Lung (tissue), 12 donors: ENCODE measurements around the gene R3HCC1L. TPM values are rescaled to one million over a fixed set of nuclear protein-coding genes. Genes with fewer than 3 reads are reported as not detected.

Source experiments
- ATAC-seq: fragments of 200-7000 bp; cut with Tn5 transposase; one replicate; pipeline ENCODE4 v1.9.1; 2020; ENCODE audit warnings: moderate number of reproducible peaks; ENCODE audit not compliant: insufficient read depth, low FRiP score
- DNase-seq, 3 donors: peaks; one replicate each; pipeline ENCODE4 v3.0.0-alpha.2; 2013 to 2017
- H3K27ac ChIP-seq, 2 donors: one replicate each; pipeline ENCODE4 v1.5.1; 2013; ENCODE audit warnings: mild to moderate bottlenecking in 2 of 2, moderate library complexity in 2 of 2, control low read depth in 1 of 2, inconsistent platforms in 1 of 2, low read depth in 1 of 2, low read length in 1 of 2
- H3K27me3 ChIP-seq, 3 donors: one replicate each; pipeline ENCODE4 v1.5.1; 2013; ENCODE audit warnings: low read length in 2 of 3; ENCODE audit not compliant: control insufficient read depth in 3 of 3, insufficient read depth in 3 of 3
- H3K36me3 ChIP-seq, 4 donors: one replicate each; pipeline ENCODE4 v1.5.1; 2013; ENCODE audit warnings: low read length in 4 of 4, mild to moderate bottlenecking in 1 of 4, moderate library complexity in 1 of 4; ENCODE audit not compliant: control insufficient read depth in 4 of 4, insufficient read depth in 4 of 4
- H3K4me1 ChIP-seq, 5 donors: one replicate each; pipeline ENCODE4 v1.5.1; 2013; ENCODE audit warnings: low read length in 5 of 5, mild to moderate bottlenecking in 2 of 5, moderate library complexity in 1 of 5; ENCODE audit not compliant: control insufficient read depth in 5 of 5, insufficient read depth in 5 of 5
- H3K4me3 ChIP-seq: one replicate; pipeline ENCODE4 v1.5.1; 2013; ENCODE audit warnings: mild to moderate bottlenecking, control low read depth, moderate library complexity
- H3K9ac ChIP-seq, 2 donors: one replicate each; pipeline ENCODE4 v1.5.1; 2013; ENCODE audit warnings: low read length in 2 of 2, control low read depth in 1 of 2; ENCODE audit not compliant: insufficient read depth in 1 of 2
- H3K9me3 ChIP-seq, 4 donors: one replicate each; pipeline ENCODE4 v1.5.1; 2013; ENCODE audit warnings: low read length in 3 of 4, mild to moderate bottlenecking in 1 of 4, moderate library complexity in 1 of 4; ENCODE audit not compliant: control insufficient read depth in 4 of 4, insufficient read depth in 3 of 4
- WGBS, 2 donors: extraction: QIAGEN DNeasy Blood & Tissue Kit; methylation state at CpG; one replicate each; pipeline ENCODE4 v1.1.7; 2013; 5-methylcytosine and 5-hydroxymethylcytosine counted together
- polyA plus RNA-seq, 2 donors: library from polyadenylated mRNA; stranded (reverse); fragments of 200-250 nt; gene quantifications; one replicate each; pipeline ENCODE4 v1.2.1, GENCODE V29; 2013
- total RNA-seq, 2 donors: library from RNA; depleted of rRNA in 1 of 2; stranded (reverse); fragments of >200 nt in 1 of 2; gene quantifications; one replicate each; pipeline ENCODE4 v1.2.1, GENCODE V29; 2014 to 2021
- TF ChIP-seq, protein P1 (sequence below): IDR thresholded peaks from 2 replicates; pipeline ENCODE4 v1.5.1; 2012; ENCODE audit warnings: mild to moderate bottlenecking; ENCODE audit errors: control extremely low read depth, extremely low read depth
- donor health status: control.
- donor health status: control.
- donor health status: Bipolar disorder and iron deficiency.
- donor health status: healthy.
- donor health status: DM: yes; HTN: yes; CAD: no.

R3HCC1L gene
- total and polyA plus RNA-seq, 4 donors = 5.0 to 39.4 (median 11.3) TPM

DNA sequence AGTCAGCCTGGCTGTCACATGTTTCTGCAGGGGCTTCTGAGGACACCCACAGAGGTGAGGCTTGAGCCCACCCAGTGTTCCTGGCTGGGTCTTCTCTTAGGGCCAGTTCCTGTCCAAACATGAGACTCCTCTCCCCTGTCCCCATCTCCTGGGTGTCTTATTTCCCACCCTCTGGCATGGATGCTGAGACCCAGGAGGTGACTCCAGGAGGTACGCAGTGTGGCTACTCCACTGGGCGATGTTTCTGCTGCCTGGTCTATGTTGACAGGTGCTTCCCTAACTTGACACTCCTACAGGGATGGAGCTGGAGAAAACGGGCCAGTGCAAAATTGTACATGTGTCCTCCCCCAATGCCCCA lies 159.8 kb downstream of the R3HCC1L start:
- peaks cover 0 to 6% (median 0%) of the 10 kb centered on the region in 5 donors for H3K4me1 ChIP-seq
- no peak overlapping the region for H3K27ac ChIP-seq
- no peak overlapping the region for H3K9ac ChIP-seq
- no peak for DNase-seq
- no peak overlapping the region for H3K4me3 ChIP-seq
- no peaks in the 10 kb centered on the region for H3K36me3 ChIP-seq
- TF ChIP-seq, protein P1, sequence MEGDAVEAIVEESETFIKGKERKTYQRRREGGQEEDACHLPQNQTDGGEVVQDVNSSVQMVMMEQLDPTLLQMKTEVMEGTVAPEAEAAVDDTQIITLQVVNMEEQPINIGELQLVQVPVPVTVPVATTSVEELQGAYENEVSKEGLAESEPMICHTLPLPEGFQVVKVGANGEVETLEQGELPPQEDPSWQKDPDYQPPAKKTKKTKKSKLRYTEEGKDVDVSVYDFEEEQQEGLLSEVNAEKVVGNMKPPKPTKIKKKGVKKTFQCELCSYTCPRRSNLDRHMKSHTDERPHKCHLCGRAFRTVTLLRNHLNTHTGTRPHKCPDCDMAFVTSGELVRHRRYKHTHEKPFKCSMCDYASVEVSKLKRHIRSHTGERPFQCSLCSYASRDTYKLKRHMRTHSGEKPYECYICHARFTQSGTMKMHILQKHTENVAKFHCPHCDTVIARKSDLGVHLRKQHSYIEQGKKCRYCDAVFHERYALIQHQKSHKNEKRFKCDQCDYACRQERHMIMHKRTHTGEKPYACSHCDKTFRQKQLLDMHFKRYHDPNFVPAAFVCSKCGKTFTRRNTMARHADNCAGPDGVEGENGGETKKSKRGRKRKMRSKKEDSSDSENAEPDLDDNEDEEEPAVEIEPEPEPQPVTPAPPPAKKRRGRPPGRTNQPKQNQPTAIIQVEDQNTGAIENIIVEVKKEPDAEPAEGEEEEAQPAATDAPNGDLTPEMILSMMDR = no peak
- ATAC-seq = no peak
- peaks cover 0 to 6% (median 0%) of the 10 kb centered on the region in 3 donors for H3K27me3 ChIP-seq
- 83 to 89% methylated on average over 3 of the region's 3 CpGs for WGBS, 2 donors
- H3K9me3 ChIP-seq = peaks cover 0 to 2% (median 0%) of the 10 kb centered on the region in 4 donors

Other genes with a start within 250 kb of the R3HCC1L start
- 10 to 100 TPM; 55.1 to 82.4 TPM for gene CRTAC1, start 104.0 kb upstream of the R3HCC1L start, total RNA-seq
- 10 to 100 TPM; 45.8 to 53.4 TPM for gene CRTAC1, start 104.0 kb upstream of the R3HCC1L start, polyA plus RNA-seq
- gene LOXL4, start 133.5 kb downstream of the R3HCC1L start, total RNA-seq = 1 to 10 TPM; 3.2 to 3.3 TPM
- 1 to 10 TPM; 1.6 to 2.0 TPM for gene LOXL4, start 133.5 kb downstream of the R3HCC1L start, polyA plus RNA-seq